Karpas-422 (cell line): Measurements from ENCODE around the gene EPHB1. TPM values are rescaled to one million over a fixed set of nuclear protein-coding genes. Genes with fewer than 3 reads are reported as not detected.
A peak's percentile ranks its signal among the peaks of the same experiment; 100 is the strongest.

Source experiments
- DNase-seq: peaks from one replicate; pipeline ENCODE4 v3.0.0-alpha.2; 2015
- H2AFZ ChIP-seq: fragments of 200-600 bp; sonication (generic); 2 replicates; pipeline ENCODE4 v1.6.1; 2014; ENCODE audit warnings: antibody characterized with exemption, low read length, mixed read lengths
- H3K27ac ChIP-seq: fragments of 200-600 bp; sonication (generic); 2 replicates; pipeline ENCODE4 v1.5.1; 2014; ENCODE audit warnings: mild to moderate bottlenecking, low read length, moderate library complexity
- H3K27me3 ChIP-seq: fragments of 200-600 bp; sonication (generic); 2 replicates; pipeline ENCODE4 v1.6.1; 2014; ENCODE audit warnings: low read length, mixed read lengths
- H3K36me3 ChIP-seq: fragments of 200-600 bp; sonication (generic); 2 replicates; pipeline ENCODE4 v1.6.1; 2014; ENCODE audit warnings: low read length, mixed read lengths; ENCODE audit not compliant: insufficient read depth
- H3K4me1 ChIP-seq: fragments of 200-600 bp; sonication (generic); 2 replicates; pipeline ENCODE4 v1.6.1; 2014; ENCODE audit warnings: mild to moderate bottlenecking, low read length, mixed read lengths
- H3K4me2 ChIP-seq: fragments of 200-600 bp; sonication (generic); 2 replicates; pipeline ENCODE4 v1.6.1; 2014; ENCODE audit warnings: low read length, low read depth, mild to moderate bottlenecking; ENCODE audit not compliant: poor library complexity, severe bottlenecking
- H3K4me3 ChIP-seq: fragments of 200-600 bp; sonication (generic); 2 replicates; pipeline ENCODE4 v1.5.1; 2014; ENCODE audit warnings: mild to moderate bottlenecking, antibody characterized with exemption, low read length, mixed read lengths
- H3K79me2 ChIP-seq: fragments of 200-600 bp; sonication (generic); 2 replicates; pipeline ENCODE4 v1.6.1; 2014; ENCODE audit warnings: mild to moderate bottlenecking, low read length, mixed read lengths
- H3K9ac ChIP-seq: fragments of 200-600 bp; sonication (generic); 2 replicates; pipeline ENCODE4 v1.6.0; 2014; ENCODE audit warnings: low read length
- H3K9me2 ChIP-seq: fragments of 200-600 bp; sonication (generic), shearing (Covaris generic); replicated peaks from 2 replicates; pipeline ENCODE4 v1.6.0; 2014; ENCODE audit warnings: mild to moderate bottlenecking, low read length, moderate library complexity; ENCODE audit not compliant: insufficient read depth
- H3K9me3 ChIP-seq: fragments of 300-700, 200-600 bp; sonication (generic); 2 replicates; pipeline ENCODE4 v1.6.1; 2014; ENCODE audit warnings: low read length, mixed read lengths
- H4K20me1 ChIP-seq: fragments of 200-600 bp; sonication (generic); 2 replicates; pipeline ENCODE4 v1.6.1; 2014; ENCODE audit warnings: mild to moderate bottlenecking, antibody characterized with exemption, low read length, low read depth; ENCODE audit not compliant: insufficient read depth
- total RNA-seq: library from RNA; depleted of rRNA; stranded (reverse); fragments of >200 nt; shearing (Covaris generic); gene quantifications from 2 replicates; pipeline ENCODE4 v1.2.3, GENCODE V29; 2014; ENCODE audit warnings: low replicate concordance

Gene EPHB1
- total RNA-seq, 1 experiment from 2014 or later, result 24.1 TPM

GRCh38 chr3:134941820-134942219 lies 146.8 kb downstream of the EPHB1 start:
- H3K4me2 ChIP-seq, result no peak overlapping the region
- H3K27me3 ChIP-seq, result no peaks in the 10 kb centered on the region
- H2AFZ ChIP-seq, result no peak overlapping the region
- H3K4me1 ChIP-seq, result peaks cover 53% of the 10 kb centered on the region
- no peak overlapping the region for H3K9ac ChIP-seq
- no peaks in the 10 kb centered on the region for H3K79me2 ChIP-seq
- no peaks in the 10 kb centered on the region for H4K20me1 ChIP-seq
- H3K9me3 ChIP-seq, result no peaks in the 10 kb centered on the region
- H3K27ac ChIP-seq, result no peak overlapping the region
- no peaks in the 10 kb centered on the region for H3K9me2 ChIP-seq
- H3K36me3 ChIP-seq, result no peaks in the 10 kb centered on the region; the same call in 1 of the 2 replicates
- no peak for DNase-seq
- no peak overlapping the region for H3K4me3 ChIP-seq

GRCh38 chr3:134944429-134944828 lies 149.4 kb downstream of the EPHB1 start:
- Histone ChIP-seq H3K27ac (no peak overlapping the region), H3K9ac (no peak overlapping the region), H3K79me2 (no peaks in the 10 kb centered on the region), H4K20me1 (no peaks in the 10 kb centered on the region), H3K4me2 (no peak overlapping the region), H2AFZ (no peak overlapping the region), H3K4me3 (no peak overlapping the region), H3K36me3 (no peaks in the 10 kb centered on the region; the same call in 1 of the 2 replicates), H3K9me2 (no peaks in the 10 kb centered on the region), H3K4me1 (peaks cover 36% of the 10 kb centered on the region), H3K27me3 (no peaks in the 10 kb centered on the region), H3K9me3 (no peaks in the 10 kb centered on the region)
- no peak for DNase-seq

DNA sequence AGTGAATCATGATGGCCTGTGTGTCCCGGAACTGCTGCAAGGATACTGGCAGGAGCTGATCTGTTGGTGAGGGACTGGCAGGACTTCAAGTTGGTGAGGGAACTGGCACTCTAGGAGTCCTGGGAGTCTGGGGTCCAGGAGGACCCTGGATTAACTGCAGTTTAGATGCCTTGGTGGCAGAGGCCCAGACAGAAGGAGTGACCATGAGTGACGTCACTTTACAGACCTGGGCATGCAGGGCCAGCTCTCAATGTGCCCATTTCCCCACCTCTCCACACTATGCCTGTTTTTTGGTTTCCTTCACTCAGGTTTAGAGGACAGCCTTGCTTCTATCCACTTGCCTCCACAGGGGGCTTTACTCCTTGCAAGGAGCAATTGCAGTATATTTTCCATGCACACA lies 154.1 kb downstream of the EPHB1 start:
- H3K4me2 ChIP-seq, result no peak overlapping the region
- no peak overlapping the region for H3K9ac ChIP-seq
- peaks cover 20% of the 10 kb centered on the region for H3K4me1 ChIP-seq
- H3K79me2 ChIP-seq, result no peaks in the 10 kb centered on the region
- H3K36me3 ChIP-seq, result no peaks in the 10 kb centered on the region
- H3K27me3 ChIP-seq, result no peaks in the 10 kb centered on the region
- DNase-seq, result no peak
- no peak overlapping the region for H3K27ac ChIP-seq
- H4K20me1 ChIP-seq, result no peaks in the 10 kb centered on the region
- H3K4me3 ChIP-seq, result no peak overlapping the region
- no peaks in the 10 kb centered on the region for H3K9me2 ChIP-seq
- no peaks in the 10 kb centered on the region for H3K9me3 ChIP-seq
- H2AFZ ChIP-seq, result no peak overlapping the region

DNA sequence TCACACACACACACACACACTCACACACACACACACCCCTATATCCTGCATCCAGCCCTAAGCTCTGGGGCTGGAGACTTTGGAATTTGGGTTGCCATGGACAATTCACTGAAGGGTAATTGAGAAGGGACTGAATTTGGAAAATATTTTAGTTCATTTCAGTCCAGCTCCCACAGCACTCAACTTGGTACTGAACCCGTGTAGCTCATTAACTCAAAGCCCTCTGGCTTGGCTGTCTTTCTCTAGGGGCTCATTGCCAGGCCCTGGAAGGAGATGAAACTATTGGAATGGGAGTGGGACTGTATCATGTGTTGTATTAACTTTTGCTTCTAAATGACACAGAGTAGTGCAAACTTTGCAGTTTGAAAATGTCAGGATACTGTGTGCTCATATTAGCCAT lies 157.3 kb downstream of the EPHB1 start:
- H3K9me3 ChIP-seq, result no peaks in the 10 kb centered on the region
- peaks cover 43% of the 10 kb centered on the region for H3K4me1 ChIP-seq
- H3K36me3 ChIP-seq, result no peaks in the 10 kb centered on the region
- H3K9ac ChIP-seq, result no peak overlapping the region
- H3K27ac ChIP-seq, result no peak overlapping the region
- no peak overlapping the region for H3K4me3 ChIP-seq
- H3K4me2 ChIP-seq, result no peak overlapping the region
- DNase-seq, result no peak
- no peaks in the 10 kb centered on the region for H3K9me2 ChIP-seq
- no peak overlapping the region for H2AFZ ChIP-seq
- no peaks in the 10 kb centered on the region for H4K20me1 ChIP-seq
- H3K27me3 ChIP-seq, result no peaks in the 10 kb centered on the region
- H3K79me2 ChIP-seq, result no peaks in the 10 kb centered on the region

DNA sequence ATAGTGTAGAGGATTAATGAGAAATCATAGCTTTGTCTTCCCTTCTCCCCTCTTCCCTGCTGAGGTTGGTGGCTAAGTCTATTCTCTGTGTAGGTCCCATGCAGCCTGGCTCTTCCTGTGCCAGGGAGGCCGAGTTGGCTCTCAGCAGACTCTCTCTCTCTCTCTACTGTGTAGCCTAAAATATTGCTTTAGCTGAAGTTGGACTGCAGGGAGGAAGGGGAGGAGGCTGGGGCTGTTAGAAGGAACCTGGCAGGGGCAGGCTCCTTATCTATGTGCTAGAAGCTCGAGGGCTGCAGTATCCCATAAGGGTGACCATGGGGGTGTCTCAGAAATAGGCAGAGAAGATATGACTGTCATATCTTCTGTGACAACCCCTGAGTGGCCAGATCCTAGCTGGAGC lies 160.8 kb downstream of the EPHB1 start:
- peaks cover 70% of the 10 kb centered on the region for H3K4me1 ChIP-seq
- DNase-seq, result peak; percentile 67
- H4K20me1 ChIP-seq, result no peaks in the 10 kb centered on the region

DNA sequence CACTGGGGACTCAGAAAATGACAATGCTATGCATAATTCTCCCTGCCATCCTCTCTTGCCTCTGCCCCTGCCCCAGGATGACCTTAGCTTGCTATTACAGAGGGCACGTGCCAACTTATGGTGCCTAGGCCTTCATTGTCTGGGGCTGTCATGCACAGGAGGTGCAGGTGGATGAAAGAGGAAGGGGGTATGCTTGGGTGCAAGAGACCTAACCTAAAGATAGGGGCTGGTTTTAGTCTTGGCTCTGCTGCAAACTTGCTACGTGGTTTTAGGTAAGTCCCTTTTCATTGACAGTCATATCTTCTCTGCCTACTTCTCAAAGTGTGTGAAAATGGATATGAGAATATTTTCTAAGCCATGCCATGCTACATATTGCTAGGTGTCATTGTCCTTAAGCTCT lies 161.3 kb downstream of the EPHB1 start:
- H3K4me3 ChIP-seq, result 0 out of 2 replicates have a peak overlapping the region, but pooled peaks have one; percentile 14
- H3K36me3 ChIP-seq, result no peaks in the 10 kb centered on the region; the same call in 1 of the 2 replicates
- H4K20me1 ChIP-seq, result no peaks in the 10 kb centered on the region
- H3K79me2 ChIP-seq, result no peaks in the 10 kb centered on the region
- peak overlapping the region; percentile 59 for H3K9ac ChIP-seq
- no peak overlapping the region for H2AFZ ChIP-seq
- peak overlapping the region; percentile 95 for H3K27ac ChIP-seq
- no peaks in the 10 kb centered on the region for H3K9me2 ChIP-seq
- peak overlapping the region; percentile 54 for H3K4me2 ChIP-seq
- no peaks in the 10 kb centered on the region for H3K27me3 ChIP-seq
- DNase-seq, result peak; percentile 90
- H3K9me3 ChIP-seq, result no peaks in the 10 kb centered on the region
- peaks cover 75% of the 10 kb centered on the region for H3K4me1 ChIP-seq

More for the DNA sequence above, 160.8 kb downstream of the EPHB1 start:
- H3K9me3 ChIP-seq, result no peaks in the 10 kb centered on the region
- H3K9me2 ChIP-seq, result no peaks in the 10 kb centered on the region
- H3K27me3 ChIP-seq, result no peaks in the 10 kb centered on the region
- H3K79me2 ChIP-seq, result no peaks in the 10 kb centered on the region
- H3K9ac ChIP-seq, result peak overlapping the region; percentile 59
- no peak overlapping the region for H2AFZ ChIP-seq
- no peaks in the 10 kb centered on the region; the same call in 1 of the 2 replicates for H3K36me3 ChIP-seq
- H3K4me2 ChIP-seq, result peak overlapping the region; percentile 54
- H3K4me3 ChIP-seq, result no peak overlapping the region
- peak overlapping the region; percentile 95 for H3K27ac ChIP-seq

DNA sequence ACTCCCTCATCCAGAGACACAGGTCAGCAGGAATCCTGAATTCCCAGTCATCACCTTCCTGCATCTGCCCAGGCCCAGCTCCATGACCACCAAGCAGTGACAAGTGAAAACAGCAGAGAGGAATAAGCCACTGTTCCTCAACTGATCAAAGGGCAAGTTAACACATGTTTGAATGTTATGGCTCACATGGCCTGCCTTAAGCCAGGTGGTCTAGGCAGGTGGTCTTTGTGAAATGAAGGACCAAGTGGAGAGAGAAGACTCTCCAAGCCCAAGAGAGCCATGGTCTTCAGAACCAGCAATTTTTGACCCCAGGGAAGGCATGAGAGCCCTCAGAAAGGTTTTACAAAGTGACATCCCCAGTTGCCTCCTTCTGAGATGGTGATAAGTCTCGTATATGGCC lies 161.8 kb downstream of the EPHB1 start:
- H3K9ac ChIP-seq, result peak overlapping the region; percentile 49
- H3K27ac ChIP-seq, result peak overlapping the region; percentile 95

GRCh38 chr3:134959516-134959915 lies 164.5 kb downstream of the EPHB1 start:
- no peak for DNase-seq
- Histone ChIP-seq H3K79me2 (no peaks in the 10 kb centered on the region), H3K4me2 (no peak overlapping the region), H3K4me1 (peaks cover 62% of the 10 kb centered on the region), H3K9ac (0 out of 2 replicates have a peak overlapping the region, but pooled peaks have one; percentile 24), H3K27me3 (no peaks in the 10 kb centered on the region), H4K20me1 (no peaks in the 10 kb centered on the region), H3K36me3 (no peaks in the 10 kb centered on the region; the same call in 1 of the 2 replicates), H3K9me3 (no peaks in the 10 kb centered on the region), H3K9me2 (no peaks in the 10 kb centered on the region), H2AFZ (no peak overlapping the region), H3K4me3 (no peak overlapping the region), H3K27ac (no peak overlapping the region)

More for the DNA sequence above, 161.8 kb downstream of the EPHB1 start:
- Histone ChIP-seq H3K4me2 (peak overlapping the region; percentile 54), H4K20me1 (no peaks in the 10 kb centered on the region), H3K36me3 (no peaks in the 10 kb centered on the region; the same call in 1 of the 2 replicates), H3K9me3 (no peaks in the 10 kb centered on the region), H3K4me3 (0 out of 2 replicates have a peak overlapping the region, but pooled peaks have one; percentile 14), H3K9me2 (no peaks in the 10 kb centered on the region), H3K27me3 (no peaks in the 10 kb centered on the region), H2AFZ (no peak overlapping the region), H3K4me1 (peaks cover 75% of the 10 kb centered on the region), H3K79me2 (no peaks in the 10 kb centered on the region)
- DNase-seq, result no peak
